DND-41 (cell line): Measurements from ENCODE around the gene PPP3CA.

Source experiments
- CTCF ChIP-seq: IDR thresholded peaks from 2 replicates; pipeline ENCODE4 v1.5.1; 2012; ENCODE audit warnings: borderline replicate concordance, low read length, moderate library complexity, mild to moderate bottlenecking; ENCODE audit not compliant: poor library complexity, severe bottlenecking; ENCODE audit errors: extremely low read depth
- EZH2 ChIP-seq: IDR thresholded peaks from 3 replicates; pipeline ENCODE4 v1.6.1; 2012; ENCODE audit warnings: borderline replicate concordance, low read depth, mild to moderate bottlenecking, moderate library complexity, low read length, inconsistent platforms; ENCODE audit not compliant: severe bottlenecking

GRCh38 chr4:101192244-101192643 lies 155.1 kb downstream of the PPP3CA start:
- no peak for TF ChIP-seq CTCF
- TF ChIP-seq EZH2 = no peak
